ENCODE data around the gene ARMC9. TPM values are rescaled to one million over a fixed set of nuclear protein-coding genes. Genes with fewer than 3 reads are reported as not detected.

The ARMC9 gene
- total and polyA plus RNA-seq, 2 donors (not counting 3 experiments of a cell fraction or from before 2014, with no cell fraction given) = 16.4 to 24.2 TPM

GRCh38 chr2:231169488-231169887, 28.9 kb upstream of the ARMC9 start:
- dilution Hi-C loops (cut with MboI; ENCODE audit: extremely low pct_ligation_motif_present, low sequenced_read_pairs) (no loop called here), intact Hi-C loops (cut with micrococcal nuclease) (loop anchor here (2.0 kb wide), 2 partner anchors 13 to 59 kb away; no protein-coding TSS in a partner anchor)
- peaks cover 46% of the 10 kb centered on the region for H3K4me1 ChIP-seq (ENCODE audit: control insufficient read depth, extremely low read depth, insufficient read depth, low read length)
- ChIA-PET CTCF (interaction anchor here (1.0 to 1.6 kb wide), 6 partner anchors 10 to 65 kb away, joined by 3 to 7 read pairs (median 4); no protein-coding TSS in a partner anchor), POLR2A (no interaction called here)
- peaks cover 5 to 23% of the 10 kb centered on the region in 2 experiments for H3K36me3 ChIP-seq (ENCODE audit: control insufficient read depth in 2 of 2, extremely low read depth in 1 of 2, insufficient read depth in 2 of 2, low read length in 2 of 2)
- no TSS peak for BruUV-seq (replicated peaks)
- H3K9me1 ChIP-seq (replicated peaks; ENCODE audit: control insufficient read depth, extremely low read depth, insufficient read depth, low read length) = no peaks in the 10 kb centered on the region
- H3K27me3 ChIP-seq (ENCODE audit: control insufficient read depth in 2 of 2, insufficient read depth in 2 of 2, low read length in 2 of 2) = no peaks in the 10 kb centered on the region
- DNase-seq (ENCODE audit: low read depth, low spot score) (peak; percentile 43), FAIRE-seq (no peak)
- no peaks in the 10 kb centered on the region for H3K79me2 ChIP-seq (ENCODE audit: control insufficient read depth, insufficient read depth, low read length)
- peak overlapping the region; percentile 32 for H3K27ac ChIP-seq (ENCODE audit: insufficient read depth, low read depth, low read length)
- TF ChIP-seq POLR2A (IDR thresholded peaks at IDR 0.05; ENCODE audit: low read depth, low read length) (no peak), GATA2 (IDR thresholded peaks at IDR 0.05; ENCODE audit: insufficient read depth, insufficient read length, low read depth, low read length) (no peak), POLR2AphosphoS5 (IDR thresholded peaks at IDR 0.05; ENCODE audit: insufficient read depth, low read depth, low read length) (no peak), MAX (IDR thresholded peaks at IDR 0.05; ENCODE audit: insufficient read depth, insufficient read length) (no peak), FOS (IDR thresholded peaks at IDR 0.05; ENCODE audit: borderline replicate concordance, insufficient read depth, low read length) (no peak), EZH2 (IDR thresholded peaks at IDR 0.05; ENCODE audit: borderline replicate concordance, low read depth, low read length, severe bottlenecking) (no peak), JUN (IDR thresholded peaks at IDR 0.05; ENCODE audit: borderline replicate concordance, insufficient read depth, insufficient read length, low read depth) (no peak), MYC (IDR thresholded peaks at IDR 0.05; ENCODE audit: low read depth, low read length) (no peak)
- TF ChIP-seq, protein P1, sequence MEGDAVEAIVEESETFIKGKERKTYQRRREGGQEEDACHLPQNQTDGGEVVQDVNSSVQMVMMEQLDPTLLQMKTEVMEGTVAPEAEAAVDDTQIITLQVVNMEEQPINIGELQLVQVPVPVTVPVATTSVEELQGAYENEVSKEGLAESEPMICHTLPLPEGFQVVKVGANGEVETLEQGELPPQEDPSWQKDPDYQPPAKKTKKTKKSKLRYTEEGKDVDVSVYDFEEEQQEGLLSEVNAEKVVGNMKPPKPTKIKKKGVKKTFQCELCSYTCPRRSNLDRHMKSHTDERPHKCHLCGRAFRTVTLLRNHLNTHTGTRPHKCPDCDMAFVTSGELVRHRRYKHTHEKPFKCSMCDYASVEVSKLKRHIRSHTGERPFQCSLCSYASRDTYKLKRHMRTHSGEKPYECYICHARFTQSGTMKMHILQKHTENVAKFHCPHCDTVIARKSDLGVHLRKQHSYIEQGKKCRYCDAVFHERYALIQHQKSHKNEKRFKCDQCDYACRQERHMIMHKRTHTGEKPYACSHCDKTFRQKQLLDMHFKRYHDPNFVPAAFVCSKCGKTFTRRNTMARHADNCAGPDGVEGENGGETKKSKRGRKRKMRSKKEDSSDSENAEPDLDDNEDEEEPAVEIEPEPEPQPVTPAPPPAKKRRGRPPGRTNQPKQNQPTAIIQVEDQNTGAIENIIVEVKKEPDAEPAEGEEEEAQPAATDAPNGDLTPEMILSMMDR (IDR thresholded peaks at IDR 0.05; ENCODE audit: extremely low read depth in 1 of 2, insufficient read depth in 1 of 2, low read depth in 1 of 2, low read length in 2 of 2) = no peak
- H4K20me1 ChIP-seq (replicated peaks; ENCODE audit: control insufficient read depth, extremely low read depth, insufficient read depth, low read length) = no peaks in the 10 kb centered on the region
- no peaks in the 10 kb centered on the region for H3K9me3 ChIP-seq (replicated peaks; ENCODE audit: control insufficient read depth, insufficient read depth, low read length)
- no peak overlapping the region for H2AFZ ChIP-seq (ENCODE audit: low read depth, low read length)
- no peak overlapping the region for H3K4me3 ChIP-seq (replicated peaks in 1 of 3; ENCODE audit: insufficient read depth in 1 of 3, low read depth in 1 of 3, low read length in 3 of 3)
- no peak overlapping the region for H3K4me2 ChIP-seq (ENCODE audit: insufficient read depth, low read length)
- no peak overlapping the region for H3K9ac ChIP-seq (replicated peaks; ENCODE audit: extremely low read depth, insufficient read depth, low read length)

Data from endothelial cell of umbilical vein (primary cell).